NCI-H1694 (cell line): ENCODE data around the gene ZNF205.

Experiments
- DNase-seq: peaks from one replicate; lab custom pipeline; 2025; lab: John Stamatoyannopoulos, UW

The ZNF205 gene

DNA sequence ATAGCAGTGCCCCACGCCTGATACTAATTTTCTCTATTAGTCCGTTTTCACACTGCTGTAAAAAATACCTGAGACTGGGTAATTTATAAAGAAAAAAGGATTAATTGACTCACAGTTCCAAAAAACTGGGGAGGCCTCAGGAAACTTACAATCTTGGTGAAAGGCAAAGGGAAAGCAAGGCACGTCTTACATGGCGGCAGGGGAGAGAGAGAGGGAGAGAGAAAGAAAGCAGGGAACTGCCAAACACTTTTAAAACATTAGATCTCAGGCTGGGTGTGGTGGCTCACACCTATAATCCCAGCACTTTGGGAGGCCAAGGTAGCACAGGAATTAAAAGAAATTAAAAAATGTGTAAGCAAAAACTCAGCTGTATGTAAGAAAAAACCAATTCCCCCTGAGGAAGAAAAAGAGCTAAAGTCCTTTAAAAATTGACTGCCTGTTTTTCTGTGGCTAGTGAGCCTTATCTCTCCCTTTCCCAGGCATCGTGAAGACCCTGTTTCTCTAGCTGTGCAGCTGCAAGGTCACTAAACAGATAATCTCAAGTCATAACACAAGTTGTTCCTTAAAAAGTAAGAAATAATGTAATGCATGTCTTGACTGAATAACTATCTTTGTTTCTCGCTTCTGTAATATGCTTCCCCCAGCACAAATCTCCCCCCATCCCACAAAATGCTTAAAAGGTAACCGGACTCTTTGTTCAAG is 27.3 kb upstream of the ZNF205 start:
- no peak for DNase-seq

- no peak for DNase-seq
These were observed 26.4 kb upstream of the ZNF205 start for GRCh38 chr16:3085868-3086595.

DNA sequence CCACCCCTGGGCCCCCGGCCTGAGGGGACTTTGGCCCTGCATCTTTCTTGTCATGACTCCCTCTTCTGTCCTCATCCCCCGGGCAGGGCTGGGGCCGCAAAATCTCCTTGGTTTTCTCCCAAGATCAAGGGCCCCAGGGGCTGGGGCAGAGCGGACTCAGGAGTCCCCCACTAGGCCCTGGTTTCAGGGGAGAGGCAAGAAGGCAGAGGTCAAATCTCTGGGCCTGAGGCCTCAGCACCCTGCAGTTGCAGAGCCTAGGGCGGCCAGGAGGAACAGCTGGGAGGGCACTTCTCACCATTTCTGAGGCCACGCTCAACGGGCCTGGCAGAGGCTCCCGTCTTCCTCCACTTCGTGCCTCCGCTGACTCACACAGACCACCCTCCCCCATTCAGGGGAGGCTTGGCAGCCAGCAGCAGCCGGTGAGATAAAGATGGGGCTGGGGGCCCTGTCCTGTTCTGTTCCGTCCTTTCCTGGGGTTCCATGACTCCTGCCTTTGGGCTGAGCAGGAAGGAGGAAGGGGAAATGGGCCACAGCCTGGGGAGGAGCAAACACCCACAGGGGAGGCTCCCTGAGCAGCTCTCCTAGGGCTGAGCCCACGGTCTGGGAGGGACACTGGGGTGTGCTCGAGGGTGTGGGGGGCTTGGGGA is 25.7 kb upstream of the ZNF205 start:
- DNase-seq = no peak

GRCh38 chr16:3087243-3088235 is 24.8 kb upstream of the ZNF205 start:
- DNase-seq = no peak

DNA sequence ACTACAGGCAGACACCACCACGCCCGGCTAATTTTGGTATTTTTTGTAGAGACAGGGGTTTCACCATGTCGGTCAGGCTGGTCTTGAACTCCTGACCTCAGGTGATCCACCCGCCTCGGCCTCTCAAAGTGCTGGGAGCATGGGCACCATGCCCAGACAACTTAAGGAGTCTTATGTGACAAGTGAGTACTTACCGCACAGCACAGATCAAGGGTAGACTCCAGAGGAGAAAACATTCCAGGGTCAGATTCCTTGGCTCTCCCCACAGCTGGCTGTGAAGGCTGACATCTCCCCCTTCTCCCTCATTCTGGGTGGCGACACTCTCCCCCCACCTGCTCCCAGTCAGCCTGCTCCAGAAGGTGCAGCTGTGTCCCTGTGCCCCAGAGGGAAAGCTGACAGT is 23.9 kb upstream of the ZNF205 start:
- no peak for DNase-seq

DNA sequence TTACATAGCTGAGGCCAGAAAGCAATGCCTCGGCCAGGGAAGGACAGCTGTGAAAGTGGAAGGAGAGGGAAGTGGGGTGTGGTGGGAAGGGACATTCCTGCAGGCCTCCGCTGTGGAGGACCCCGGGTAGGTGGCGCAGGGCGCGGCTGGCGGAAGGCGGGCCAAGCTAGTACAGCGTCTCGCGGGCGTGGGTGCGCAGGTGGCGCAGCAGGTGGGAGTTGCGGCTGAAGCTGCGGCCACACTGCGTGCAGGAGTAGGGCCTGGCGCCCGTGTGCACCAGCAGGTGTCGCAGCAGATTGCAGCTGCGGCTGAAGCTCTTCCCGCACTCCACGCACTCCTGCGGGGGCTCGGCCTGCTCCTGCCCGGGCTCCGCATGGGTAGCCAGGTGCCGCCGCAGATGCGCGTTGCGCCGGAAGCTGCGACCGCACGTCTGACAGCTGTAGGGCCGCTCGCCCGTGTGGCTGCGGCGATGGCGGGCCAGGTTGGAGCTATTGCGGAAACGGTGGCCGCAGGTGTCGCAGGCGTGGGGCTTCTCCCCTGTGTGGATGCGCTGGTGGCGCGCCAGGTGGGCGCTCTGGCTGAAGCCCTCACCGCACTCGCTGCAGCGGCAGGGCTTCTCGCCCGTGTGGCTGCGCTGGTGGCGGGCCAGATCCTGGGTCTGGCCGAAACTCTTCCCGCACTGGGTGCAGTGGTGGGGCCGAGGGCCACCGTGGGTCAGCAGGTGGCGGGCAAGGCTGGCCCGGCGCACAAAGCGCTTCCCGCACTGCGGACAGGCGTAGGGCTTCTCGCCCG is 23.3 kb upstream of the ZNF205 start:
- DNase-seq = no peak

DNA sequence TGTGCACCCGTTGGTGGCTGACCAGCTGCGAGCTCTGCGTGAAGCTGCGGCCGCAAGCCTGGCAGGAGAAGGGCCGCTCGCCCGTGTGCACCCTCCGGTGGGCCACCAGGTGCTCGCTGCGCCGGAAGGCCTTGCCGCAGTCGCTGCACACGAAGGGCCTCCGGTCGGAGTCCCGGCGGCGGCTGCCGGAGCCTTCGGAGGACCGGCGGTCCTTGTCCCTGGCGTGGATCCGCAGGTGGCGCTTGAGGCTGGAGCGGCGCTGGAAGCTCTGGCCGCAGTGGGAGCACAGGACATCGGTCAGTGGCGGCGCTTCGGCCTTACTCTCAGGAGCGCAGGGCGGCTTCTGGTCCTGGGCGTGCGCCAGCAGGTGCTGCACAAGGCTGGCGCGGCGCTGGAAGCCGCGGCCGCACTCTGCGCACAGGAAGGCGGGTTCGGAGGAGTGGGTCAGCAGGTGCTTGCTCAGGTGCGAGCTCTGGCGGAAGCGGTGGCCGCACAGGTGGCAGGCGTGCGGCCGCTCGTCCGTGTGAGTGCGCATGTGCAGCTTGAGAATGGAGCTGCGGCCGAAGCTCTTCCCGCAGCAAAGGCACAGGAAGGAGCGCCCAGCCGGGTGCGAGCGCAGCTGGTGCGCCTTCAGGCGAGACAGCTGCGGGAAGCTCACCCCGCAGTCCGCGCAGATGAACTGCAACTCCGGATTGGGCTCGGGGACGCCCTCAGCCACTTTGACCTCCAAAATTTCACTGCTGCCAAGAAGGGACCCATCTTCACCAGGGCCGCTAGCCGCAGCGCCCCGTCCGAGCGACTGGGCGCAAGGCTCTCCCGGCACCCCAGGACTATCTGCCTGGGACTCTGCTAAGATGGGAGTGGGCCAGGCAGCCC is 22.4 kb upstream of the ZNF205 start:
- no peak for DNase-seq

GRCh38 chr16:3091551-3091950 is 20.8 kb upstream of the ZNF205 start:
- no peak for DNase-seq

- DNase-seq = no peak
These were observed 19.9 kb upstream of the ZNF205 start for GRCh38 chr16:3092501-3092941.

- DNase-seq = peak; percentile 15
These were observed 17.9 kb upstream of the ZNF205 start for GRCh38 chr16:3094289-3095027.

DNA sequence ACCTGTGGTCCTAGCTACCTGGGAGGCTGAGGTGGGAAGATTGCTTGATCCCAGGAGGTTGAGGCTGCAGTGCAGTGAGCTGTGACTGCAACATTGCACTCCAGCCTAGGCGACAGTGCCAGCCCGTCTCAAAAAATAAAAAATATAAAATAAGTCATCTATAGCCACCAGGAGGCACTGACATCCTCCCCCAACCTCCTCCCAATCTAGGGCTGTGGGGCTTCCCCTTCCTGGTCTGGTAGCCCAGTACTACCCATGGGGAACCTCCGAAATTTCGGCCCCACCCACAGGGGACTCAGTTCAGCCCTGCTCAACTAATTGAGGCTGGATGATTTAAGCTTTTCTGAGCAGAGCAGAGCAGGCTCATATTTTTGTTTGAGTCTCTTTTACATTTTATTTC is 16.5 kb upstream of the ZNF205 start:
- DNase-seq = no peak

DNA sequence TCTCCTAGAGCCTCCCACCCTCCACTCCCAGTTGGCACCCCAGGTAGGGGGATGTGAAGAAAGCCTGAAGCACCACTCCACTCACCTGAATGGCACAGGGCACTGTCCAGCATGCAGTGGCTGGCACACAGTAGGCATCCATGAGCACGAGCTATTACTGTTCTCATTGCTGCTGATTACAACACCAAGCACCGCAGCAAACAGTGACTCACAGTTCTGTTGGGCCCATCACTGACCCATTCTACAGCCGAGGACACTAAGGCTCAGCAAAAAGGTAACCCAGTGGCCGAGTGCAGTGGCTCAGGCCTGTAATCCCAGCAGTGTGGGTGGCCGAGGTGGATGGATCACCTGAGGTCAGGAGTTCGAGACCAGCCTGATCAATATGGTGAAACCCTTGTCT is 16.0 kb upstream of the ZNF205 start:
- DNase-seq = no peak

GRCh38 chr16:3097266-3097665 is 15.1 kb upstream of the ZNF205 start:
- no peak for DNase-seq

GRCh38 chr16:3098459-3099394 is 13.7 kb upstream of the ZNF205 start, which contains the start of gene ZSCAN10:
ZSCAN10 (minus strand) TSS chr16:3099294; CDS start chr16:3092937, 6,357 bp downstream.
- DNase-seq = no peak

- DNase-seq = no peak
These were observed 13.0 kb upstream of the ZNF205 start for GRCh38 chr16:3099395-3099731.

- no peak for DNase-seq
These were observed 12.5 kb upstream of the ZNF205 start for GRCh38 chr16:3099732-3100499.

GRCh38 chr16:3101018-3101840 is 11.2 kb upstream of the ZNF205 start:
- no peak for DNase-seq
